Body of pancreas (tissue), 4 donors: Measurements from ENCODE around the gene CDH4. TPM values are rescaled to one million over a fixed set of nuclear protein-coding genes. Genes with fewer than 3 reads are reported as not detected.

Experiments
- ATAC-seq: fragments of 150-250 bp; one replicate; pipeline ENCODE4 v1.9.1; 2016
- DNase-seq, 4 donors: peaks; one replicate each; pipeline ENCODE4 v3.0.0-alpha.2; 2019
- H3K27ac ChIP-seq, 4 donors: fragments of 200-600 bp; sonication (generic); 1 replicate in 3 of 4; 2 replicates in 1 of 4; pipeline versions ENCODE4 v1.5.1 to v1.6.1; 2016 to 2019; ENCODE audit warnings: mild to moderate bottlenecking in 1 of 4, mixed read lengths in 1 of 4, moderate library complexity in 1 of 4
- H3K27me3 ChIP-seq, 2 donors: fragments of 200-600 bp; sonication (generic); one replicate each; pipeline ENCODE4 v1.6.0; 2016; ENCODE audit warnings: mild to moderate bottlenecking in 1 of 2
- H3K36me3 ChIP-seq, 2 donors: fragments of 200-600 bp; sonication (generic); replicated peaks in 1 of 2; 2 replicates each; pipeline ENCODE4 v1.5.1; 2016; ENCODE audit warnings: low read depth in 2 of 2; ENCODE audit not compliant: insufficient read depth in 1 of 2
- H3K4me1 ChIP-seq: fragments of 200-600 bp; sonication (generic); one replicate; pipeline ENCODE4 v1.6.0; 2016
- H3K4me3 ChIP-seq, 2 donors: fragments of 200-600 bp; sonication (generic); 1 replicate in 1 of 2; 2 replicates in 1 of 2; pipeline ENCODE4 v1.5.1; 2016 to 2019
- H3K9me3 ChIP-seq, 3 donors: fragments of 200-600 bp; sonication (generic); 1 replicate in 2 of 3; 2 replicates in 1 of 3; pipeline ENCODE4 v1.5.1; 2016
- POLR2A ChIP-seq, 3 donors: fragments of 450-650 bp; IDR thresholded peaks; one replicate each; pipeline ENCODE4 v1.6.1; 2016; ENCODE audit warnings: antibody characterized with exemption in 3 of 3, mild to moderate bottlenecking in 2 of 3
- WGBS, 2 donors: methylation state at CpG; one replicate each; pipeline ENCODE4 v1.1.5; 2017; 5-methylcytosine and 5-hydroxymethylcytosine counted together
- intact Hi-C: fragments of 100-400 bp; cut with DNase I; formaldehyde crosslinking; loops from one replicate; pipeline ENCODE4 v1.15.1; 2023
- total RNA-seq, 2 donors: library from RNA; depleted of rRNA; stranded (reverse); fragments of >200 nt; gene quantifications; one replicate each; pipeline ENCODE4 v1.1.0, GENCODE V29; 2016
- TF ChIP-seq, protein P1 (sequence below), 7 experiments: fragments of 450-650 bp in 4 of 7; fragments of 200-600 bp in 3 of 7; sonication (generic) in 3 of 7; IDR thresholded peaks; one replicate each; pipeline ENCODE4 v1.5.1; 2016 to 2019; ENCODE audit warnings: antibody characterized with exemption in 7 of 7

CDH4 gene
- total RNA-seq, 2 donors from 2014 or later, result 0.33 to 0.52 TPM

GRCh38 chr20:61736001-61736635, 484.1 kb downstream of the CDH4 start:
- DNase-seq (no peak), ATAC-seq (no peak)
- Histone ChIP-seq H3K36me3 (no peaks in the 10 kb centered on the region), H3K4me1 (no peaks in the 10 kb centered on the region), H3K9me3 (no peaks in the 10 kb centered on the region), H3K4me3 (no peak overlapping the region), H3K27ac (no peak overlapping the region), H3K27me3 (no peaks in the 10 kb centered on the region)
- 33 to 42% methylated on average over 10 of the region's 10 CpGs for WGBS, 2 donors
- TF ChIP-seq, protein P1, sequence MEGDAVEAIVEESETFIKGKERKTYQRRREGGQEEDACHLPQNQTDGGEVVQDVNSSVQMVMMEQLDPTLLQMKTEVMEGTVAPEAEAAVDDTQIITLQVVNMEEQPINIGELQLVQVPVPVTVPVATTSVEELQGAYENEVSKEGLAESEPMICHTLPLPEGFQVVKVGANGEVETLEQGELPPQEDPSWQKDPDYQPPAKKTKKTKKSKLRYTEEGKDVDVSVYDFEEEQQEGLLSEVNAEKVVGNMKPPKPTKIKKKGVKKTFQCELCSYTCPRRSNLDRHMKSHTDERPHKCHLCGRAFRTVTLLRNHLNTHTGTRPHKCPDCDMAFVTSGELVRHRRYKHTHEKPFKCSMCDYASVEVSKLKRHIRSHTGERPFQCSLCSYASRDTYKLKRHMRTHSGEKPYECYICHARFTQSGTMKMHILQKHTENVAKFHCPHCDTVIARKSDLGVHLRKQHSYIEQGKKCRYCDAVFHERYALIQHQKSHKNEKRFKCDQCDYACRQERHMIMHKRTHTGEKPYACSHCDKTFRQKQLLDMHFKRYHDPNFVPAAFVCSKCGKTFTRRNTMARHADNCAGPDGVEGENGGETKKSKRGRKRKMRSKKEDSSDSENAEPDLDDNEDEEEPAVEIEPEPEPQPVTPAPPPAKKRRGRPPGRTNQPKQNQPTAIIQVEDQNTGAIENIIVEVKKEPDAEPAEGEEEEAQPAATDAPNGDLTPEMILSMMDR (IDR thresholded peaks at IDR 0.05), result no peak
- no peak for TF ChIP-seq POLR2A (IDR thresholded peaks at IDR 0.05)
- intact Hi-C loops, result no loop called here

DNA sequence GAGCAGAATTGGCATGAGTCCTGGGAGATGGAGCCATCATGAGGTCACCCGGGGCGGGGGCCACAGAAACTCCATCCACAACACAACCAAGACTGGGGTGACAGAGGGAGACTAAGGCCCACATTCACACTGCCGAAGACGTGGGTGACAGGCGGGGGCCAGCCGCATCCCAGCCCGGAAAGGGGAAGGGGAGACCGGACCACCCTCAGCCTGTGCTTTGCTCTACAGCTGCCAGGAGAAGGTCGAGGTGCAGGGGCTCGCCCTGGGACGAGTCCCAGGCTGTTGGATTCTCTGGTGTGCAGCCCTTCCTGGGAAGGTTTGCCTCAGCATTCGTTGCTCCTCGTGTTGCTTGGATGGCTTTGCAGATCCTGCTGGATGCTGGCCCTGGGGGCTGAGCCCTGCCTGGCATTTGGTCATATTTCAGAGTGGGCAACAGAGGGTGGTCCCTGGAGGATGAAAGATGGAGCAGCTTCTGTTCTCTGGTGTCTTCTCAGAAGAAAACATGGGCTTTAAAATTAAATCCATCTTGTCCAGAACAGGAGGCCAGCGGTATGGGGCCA, 484.8 kb downstream of the CDH4 start:
- no peak for ATAC-seq
- no peaks in the 10 kb centered on the region for H3K27me3 ChIP-seq
- TF ChIP-seq, protein P1 (IDR thresholded peaks at IDR 0.05), result no peak
- no peak for TF ChIP-seq POLR2A (IDR thresholded peaks at IDR 0.05)

DNA sequence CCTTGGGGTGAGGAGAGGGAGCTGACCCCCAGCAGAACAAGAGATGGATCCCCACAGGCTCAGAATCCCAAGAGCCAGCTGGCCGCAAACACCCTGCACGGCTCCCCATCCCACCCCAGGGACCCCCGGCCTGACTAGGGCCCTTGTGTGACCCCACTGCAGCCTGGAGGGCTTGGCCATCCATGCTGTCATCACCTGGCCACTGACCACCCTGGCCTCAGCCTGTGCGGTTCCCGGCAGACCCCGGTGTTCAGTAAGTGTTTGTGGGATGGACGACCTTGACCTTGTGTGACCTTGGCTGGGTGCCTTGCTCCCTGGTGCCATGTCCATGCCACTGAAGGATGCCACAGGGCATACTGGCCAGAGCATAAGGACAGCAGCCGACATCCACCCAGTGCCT, 485.3 kb downstream of the CDH4 start:
- no peak overlapping the region for H3K4me3 ChIP-seq
- no peak for DNase-seq
- no peaks in the 10 kb centered on the region for H3K27me3 ChIP-seq
- no peaks in the 10 kb centered on the region for H3K4me1 ChIP-seq
- no peaks in the 10 kb centered on the region for H3K36me3 ChIP-seq
- no peak for TF ChIP-seq POLR2A (IDR thresholded peaks at IDR 0.05)
- TF ChIP-seq, protein P1 (IDR thresholded peaks at IDR 0.05), result no peak
- H3K27ac ChIP-seq, result no peak overlapping the region
- 55 to 88% methylated on average over 1 to 8 of the region's 8 CpGs for WGBS, 2 donors
- intact Hi-C loops, result no loop called here
- no peaks in the 10 kb centered on the region for H3K9me3 ChIP-seq
- ATAC-seq, result no peak

More for the DNA sequence above, 484.8 kb downstream of the CDH4 start:
- no peak overlapping the region for H3K27ac ChIP-seq
- H3K36me3 ChIP-seq, result no peaks in the 10 kb centered on the region
- no peaks in the 10 kb centered on the region for H3K4me1 ChIP-seq
- no peak overlapping the region for H3K4me3 ChIP-seq
- intact Hi-C loops, result no loop called here
- WGBS, 2 donors, result 72 to 73% methylated on average over 9 to 14 of the region's 14 CpGs
- no peak for DNase-seq
- H3K9me3 ChIP-seq, result no peaks in the 10 kb centered on the region

DNA sequence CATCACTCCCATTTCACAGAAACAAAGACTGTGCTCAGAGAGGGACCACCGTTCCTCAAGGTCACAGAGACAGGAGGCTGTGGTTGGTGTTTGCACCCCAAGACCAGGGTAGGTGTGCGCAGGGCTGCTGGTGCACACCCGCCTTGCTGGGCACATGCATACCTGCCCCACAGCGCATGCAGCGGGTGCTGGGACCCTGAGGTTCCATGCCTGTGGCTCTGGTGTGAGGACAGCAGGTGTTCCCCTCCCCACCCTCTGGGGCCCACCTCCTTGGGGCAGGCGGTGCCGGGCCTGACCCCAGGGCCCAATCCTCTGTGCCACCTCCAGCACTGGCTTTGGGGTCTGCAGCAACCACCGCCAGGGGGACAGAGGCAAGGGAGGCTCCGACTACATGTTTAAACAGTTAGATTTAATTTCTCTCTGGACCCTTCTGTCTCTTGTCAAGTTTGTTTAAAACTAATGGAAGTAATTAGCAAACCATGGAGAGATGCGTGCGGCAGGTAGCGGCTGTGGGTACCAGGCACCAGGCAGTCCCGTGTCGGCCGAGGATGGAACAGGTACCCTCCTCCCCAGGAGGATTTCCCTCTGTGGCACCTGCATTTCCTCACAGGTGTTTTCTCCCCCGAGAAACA, 485.9 kb downstream of the CDH4 start:
- no peaks in the 10 kb centered on the region for H3K27me3 ChIP-seq
- WGBS, 2 donors, result 58 to 61% methylated on average over 10 to 16 of the region's 16 CpGs
- H3K4me1 ChIP-seq, result no peaks in the 10 kb centered on the region
- no peaks in the 10 kb centered on the region for H3K9me3 ChIP-seq
- H3K4me3 ChIP-seq, result no peak overlapping the region
- no peak for TF ChIP-seq POLR2A (IDR thresholded peaks at IDR 0.05)
- TF ChIP-seq, protein P1 (IDR thresholded peaks at IDR 0.05), result no peak
- no peak for ATAC-seq
- no peaks in the 10 kb centered on the region for H3K36me3 ChIP-seq
- no peak for DNase-seq
- no peak overlapping the region for H3K27ac ChIP-seq
- intact Hi-C loops, result no loop called here
